Activated T-cell treated with anti-CD3 and anti-CD28 coated beads, Interleukin-2, amount 50 U/mL, for 24 hours (primary cell): ENCODE data around the gene NPPC.
"Not testable (repeated sequence)": the region's sequence is repeated elsewhere in the genome, so short reads cannot be mapped to it uniquely, and the experiment has no call there.

Experiments
- DNase-seq: peaks from one replicate; pipeline ENCODE4 v3.0.0-alpha.2; 2020
- H3K27ac Mint-ChIP-seq: 2 replicates; pipeline ENCODE4 v1.8.0; 2020; ENCODE audit warnings: mild to moderate bottlenecking, mixed read lengths
- H3K27me3 Mint-ChIP-seq: 2 replicates; pipeline ENCODE4 v1.8.0; 2020; ENCODE audit warnings: mixed read lengths
- H3K36me3 Mint-ChIP-seq: 2 replicates; pipeline ENCODE4 v1.8.0; 2020; ENCODE audit warnings: low read depth, mixed read lengths
- H3K4me1 Mint-ChIP-seq: 2 replicates; pipeline ENCODE4 v1.8.0; 2020; ENCODE audit warnings: low read depth, mixed read lengths
- H3K4me3 Mint-ChIP-seq: 2 replicates; pipeline ENCODE4 v1.8.0; 2020; ENCODE audit warnings: mild to moderate bottlenecking, moderate library complexity, mixed read lengths
- H3K9me3 Mint-ChIP-seq: 2 replicates; pipeline ENCODE4 v1.8.0; 2020; ENCODE audit warnings: mixed read lengths

The NPPC gene

GRCh38 chr2:231900486-231900942, 25.7 kb downstream of the NPPC start:
- Mint-ChIP-seq H3K4me3 (no peak overlapping the region), H3K36me3 (no peaks in the 10 kb centered on the region), H3K27me3 (peaks cover 5% of the 10 kb centered on the region), H3K4me1 (no peaks in the 10 kb centered on the region), H3K27ac (no peak overlapping the region), H3K9me3 (no peaks in the 10 kb centered on the region)
- DNase-seq: peak; percentile 74

DNA sequence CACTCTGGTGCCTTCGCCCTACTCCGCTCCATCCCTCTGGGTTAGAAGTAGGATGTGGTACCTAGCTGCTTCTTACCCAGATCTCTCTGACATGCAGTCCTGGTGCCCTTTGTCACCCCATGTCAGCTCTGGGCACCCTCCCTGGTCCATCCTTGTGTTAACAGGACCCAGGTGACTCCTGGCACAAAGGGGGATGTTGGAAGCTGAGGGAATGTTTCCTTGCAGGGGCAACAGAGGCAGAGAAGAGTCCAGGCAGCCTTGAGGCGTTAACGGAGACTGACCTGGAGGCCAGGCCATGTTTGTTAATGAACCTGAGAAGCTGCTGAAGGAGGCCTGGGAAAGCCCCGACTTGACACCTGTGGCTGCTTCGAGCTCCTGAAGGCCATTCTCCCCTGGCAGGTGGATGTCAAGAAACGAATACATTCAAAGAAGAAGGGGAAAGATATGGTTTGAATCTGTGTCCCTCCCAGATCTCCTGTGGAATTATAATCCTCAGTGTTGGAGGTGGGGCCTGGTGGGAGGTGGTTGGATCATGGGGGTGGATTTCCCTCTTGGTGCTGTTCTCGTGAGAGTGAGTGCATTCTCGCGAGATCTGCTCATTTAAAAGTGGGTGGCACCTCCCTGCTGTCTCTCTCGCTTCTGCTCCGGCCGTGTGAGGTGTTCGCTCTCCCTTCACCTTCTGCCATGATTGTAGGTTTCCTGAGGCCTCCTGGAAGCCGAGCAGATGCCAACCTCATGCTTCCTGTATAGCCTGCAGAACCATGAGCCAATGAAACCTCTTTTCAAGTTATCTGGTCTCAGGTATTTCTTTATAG, 31.4 kb downstream of the NPPC start:
- Mint-ChIP-seq H3K36me3 (no peaks in the 10 kb centered on the region), H3K4me1 (no peaks in the 10 kb centered on the region), H3K27me3 (no peaks in the 10 kb centered on the region), H3K9me3 (no peaks in the 10 kb centered on the region), H3K27ac (no peak overlapping the region), H3K4me3 (no peak overlapping the region)
- DNase-seq: no peak

GRCh38 chr2:231891514-231891905, 34.7 kb downstream of the NPPC start:
- H3K4me1 Mint-ChIP-seq: no peaks in the 10 kb centered on the region
- no peak overlapping the region for H3K27ac Mint-ChIP-seq
- H3K4me3 Mint-ChIP-seq: no peak overlapping the region
- DNase-seq: no peak
- H3K36me3 Mint-ChIP-seq: no peaks in the 10 kb centered on the region
- H3K9me3 Mint-ChIP-seq: no peaks in the 10 kb centered on the region
- H3K27me3 Mint-ChIP-seq: peaks cover 16% of the 10 kb centered on the region

- Mint-ChIP-seq H3K9me3 (no peaks in the 10 kb centered on the region), H3K36me3 (no peaks in the 10 kb centered on the region), H3K4me1 (no peaks in the 10 kb centered on the region), H3K27me3 (peaks cover 21% of the 10 kb centered on the region), H3K27ac (no peak overlapping the region), H3K4me3 (no peak overlapping the region)
- no peak for DNase-seq
These were observed 35.2 kb downstream of the NPPC start for GRCh38 chr2:231890896-231891513.

GRCh38 chr2:231887756-231888155, 38.4 kb downstream of the NPPC start:
- H3K9me3 Mint-ChIP-seq: no peaks in the 10 kb centered on the region
- no peak overlapping the region for H3K27ac Mint-ChIP-seq
- H3K27me3 Mint-ChIP-seq: peaks cover 47% of the 10 kb centered on the region

DNA sequence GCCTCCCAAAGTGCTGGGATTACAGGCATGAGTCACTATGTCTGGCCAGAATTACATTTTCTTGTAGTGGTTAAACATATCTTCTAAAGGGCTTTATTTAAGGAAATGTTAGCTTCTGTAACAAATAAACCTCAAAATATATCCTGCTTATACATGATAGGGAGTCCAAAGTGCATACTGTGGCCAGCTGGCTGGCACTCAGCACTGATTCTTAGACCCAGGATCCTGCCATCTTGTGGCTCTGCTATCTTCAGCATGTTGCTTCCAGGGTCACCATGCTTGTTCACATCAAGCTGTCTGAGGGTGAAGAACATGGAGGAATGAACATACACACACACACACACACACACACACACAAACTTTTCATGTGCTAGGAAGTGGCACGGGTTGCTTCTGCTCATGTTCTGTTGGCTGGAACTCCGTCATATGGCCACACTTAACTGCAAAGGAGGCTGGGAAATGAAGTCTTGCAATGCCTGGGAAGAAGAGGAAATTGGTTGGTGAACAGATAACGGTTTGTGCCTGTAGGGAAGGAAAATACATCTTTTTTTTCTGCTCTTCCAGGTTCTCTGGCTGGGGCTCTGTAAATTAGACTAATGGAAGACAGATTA, 40.0 kb downstream of the NPPC start:
- H3K9me3 Mint-ChIP-seq: no peaks in the 10 kb centered on the region
- no peaks in the 10 kb centered on the region for H3K36me3 Mint-ChIP-seq
- H3K4me3 Mint-ChIP-seq: no peak overlapping the region
- no peak for DNase-seq
- H3K4me1 Mint-ChIP-seq: no peaks in the 10 kb centered on the region
- H3K27me3 Mint-ChIP-seq: peaks cover 58% of the 10 kb centered on the region
- H3K27ac Mint-ChIP-seq: no peak overlapping the region

More at GRCh38 chr2:231887756-231888155, 38.4 kb downstream of the NPPC start:
- Mint-ChIP-seq H3K4me3 (no peak overlapping the region), H3K36me3 (no peaks in the 10 kb centered on the region), H3K4me1 (no peaks in the 10 kb centered on the region)
- no peak for DNase-seq

- no peak overlapping the region for H3K27ac Mint-ChIP-seq
These were observed 41.6 kb downstream of the NPPC start for GRCh38 chr2:231884438-231885140.

GRCh38 chr2:231883468-231883881, 42.7 kb downstream of the NPPC start:
- no peak overlapping the region for H3K4me3 Mint-ChIP-seq
- H3K36me3 Mint-ChIP-seq: no peaks in the 10 kb centered on the region
- DNase-seq: no peak
- no peaks in the 10 kb centered on the region for H3K4me1 Mint-ChIP-seq
- H3K27me3 Mint-ChIP-seq: peaks cover 66% of the 10 kb centered on the region
- H3K27ac Mint-ChIP-seq: no peak overlapping the region
- H3K9me3 Mint-ChIP-seq: no peaks in the 10 kb centered on the region

More at GRCh38 chr2:231884438-231885140, 41.6 kb downstream of the NPPC start:
- Mint-ChIP-seq H3K9me3 (no peaks in the 10 kb centered on the region), H3K27me3 (peaks cover 64% of the 10 kb centered on the region), H3K36me3 (no peaks in the 10 kb centered on the region), H3K4me1 (no peaks in the 10 kb centered on the region), H3K4me3 (no peak overlapping the region)
- DNase-seq: no peak

- Mint-ChIP-seq H3K9me3 (no peaks in the 10 kb centered on the region), H3K4me3 (no peak overlapping the region), H3K36me3 (no peaks in the 10 kb centered on the region), H3K27me3 (peaks cover 61% of the 10 kb centered on the region), H3K4me1 (no peaks in the 10 kb centered on the region), H3K27ac (no peak overlapping the region)
- DNase-seq: no peak
These were observed 43.5 kb downstream of the NPPC start for GRCh38 chr2:231882646-231883045.

DNA sequence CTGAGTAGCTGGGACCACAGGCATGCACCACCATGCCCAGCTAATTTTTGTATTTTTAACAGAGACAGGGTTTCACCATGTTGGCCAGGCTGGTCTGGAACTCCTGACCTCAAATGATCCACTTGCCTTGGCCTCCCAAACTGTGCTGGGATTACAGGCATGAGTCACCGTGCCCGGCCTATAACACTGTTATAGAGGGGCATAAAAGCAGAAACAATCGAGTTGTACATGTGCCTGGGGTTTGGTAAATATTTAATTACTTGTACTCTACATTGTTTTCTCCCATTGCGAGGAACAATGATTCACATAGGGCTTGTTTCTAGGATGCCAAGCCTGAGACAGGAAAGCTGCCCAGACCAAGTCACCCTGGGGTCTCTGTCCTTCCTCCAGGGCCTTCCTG, 45.8 kb downstream of the NPPC start:
- not testable (repeated sequence) for DNase-seq, H3K9me3 Mint-ChIP-seq, H3K27ac Mint-ChIP-seq, H3K4me1 Mint-ChIP-seq, H3K4me3 Mint-ChIP-seq, H3K36me3 Mint-ChIP-seq
- peaks cover 51% of the 10 kb centered on the region for H3K27me3 Mint-ChIP-seq

GRCh38 chr2:231879216-231879615, 47.0 kb downstream of the NPPC start:
- Mint-ChIP-seq H3K27ac (no peak overlapping the region), H3K4me1 (no peaks in the 10 kb centered on the region), H3K27me3 (peaks cover 49% of the 10 kb centered on the region), H3K36me3 (no peaks in the 10 kb centered on the region), H3K9me3 (no peaks in the 10 kb centered on the region), H3K4me3 (no peak overlapping the region)
- no peak for DNase-seq

DNA sequence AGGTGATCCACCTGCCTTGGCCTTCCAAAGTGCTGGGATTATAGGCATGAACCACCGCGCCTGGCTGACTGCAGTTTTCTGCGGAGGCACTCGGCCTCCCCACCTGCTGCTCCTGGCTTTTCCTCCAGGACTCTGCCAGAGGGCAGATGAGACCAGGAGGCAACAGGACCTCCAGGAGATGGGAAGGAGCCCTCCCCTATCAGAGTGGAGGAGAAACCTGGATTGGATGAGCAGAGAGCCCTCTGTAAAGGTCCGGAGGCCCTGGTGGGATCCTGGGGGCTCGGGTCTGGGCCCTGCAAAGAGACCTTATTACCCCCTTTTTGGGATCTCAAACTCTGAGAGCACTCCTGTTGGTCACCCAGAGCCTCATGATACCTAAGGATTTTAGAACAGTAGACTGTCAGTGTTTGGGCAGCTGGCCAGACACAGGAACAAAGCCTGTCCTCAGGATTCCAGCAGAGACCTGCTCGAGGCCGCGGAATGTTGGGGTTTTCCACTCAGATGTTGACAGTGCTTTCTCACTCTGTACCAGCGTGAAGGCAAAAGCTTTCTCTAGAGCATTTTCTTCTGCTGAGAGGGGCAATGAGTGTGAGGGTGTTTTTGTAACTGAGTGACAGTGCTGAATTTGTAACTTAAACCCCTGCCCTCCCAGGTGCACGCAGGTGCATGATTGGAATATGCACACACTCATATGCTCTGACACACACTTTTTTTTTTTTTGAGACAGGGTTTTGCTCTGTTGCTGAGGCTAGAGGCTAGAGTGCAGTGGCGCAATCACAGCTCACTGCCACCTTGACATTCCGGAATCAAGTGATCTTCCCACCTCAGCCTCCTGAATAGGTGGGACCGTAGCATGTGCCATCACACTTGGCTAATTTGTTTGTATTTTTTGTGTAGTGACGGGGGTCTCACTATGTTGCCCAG, 48.4 kb downstream of the NPPC start:
- no peaks in the 10 kb centered on the region for H3K9me3 Mint-ChIP-seq
- H3K27me3 Mint-ChIP-seq: peaks cover 48% of the 10 kb centered on the region
- H3K4me3 Mint-ChIP-seq: no peak overlapping the region
- no peaks in the 10 kb centered on the region for H3K4me1 Mint-ChIP-seq
- no peak for DNase-seq
- H3K27ac Mint-ChIP-seq: no peak overlapping the region
- H3K36me3 Mint-ChIP-seq: no peaks in the 10 kb centered on the region

DNA sequence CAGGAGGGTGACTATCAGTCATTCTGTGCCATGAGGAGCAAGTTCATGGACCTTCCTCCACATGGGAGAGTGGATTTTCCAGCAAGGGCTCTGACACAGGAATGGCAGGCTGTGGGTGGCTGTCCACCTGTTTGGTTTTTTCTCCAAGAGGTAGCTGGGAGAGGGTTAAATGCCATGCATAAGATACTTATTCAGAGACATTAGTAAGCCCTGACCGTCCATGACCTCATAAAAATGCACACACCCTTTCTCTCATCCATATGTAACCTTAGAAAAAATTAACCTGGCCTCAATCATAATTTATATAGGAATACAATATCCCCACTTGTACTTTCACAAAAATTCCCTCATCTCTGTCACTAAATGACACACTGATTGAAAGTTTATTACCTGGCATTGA, 51.3 kb downstream of the NPPC start:
- no peak overlapping the region for H3K4me3 Mint-ChIP-seq

More for the DNA sequence above, 51.3 kb downstream of the NPPC start:
- Mint-ChIP-seq H3K27ac (no peak overlapping the region), H3K27me3 (peaks cover 34% of the 10 kb centered on the region), H3K4me1 (no peaks in the 10 kb centered on the region), H3K36me3 (no peaks in the 10 kb centered on the region), H3K9me3 (no peaks in the 10 kb centered on the region)
- no peak for DNase-seq
